Body of pancreas (tissue), 4 donors: Measurements from ENCODE around the gene FOXO6. TPM values are rescaled to one million over a fixed set of nuclear protein-coding genes. Genes with fewer than 3 reads are reported as not detected.
"Not testable (repeated sequence)": the region's sequence is repeated elsewhere in the genome, so short reads cannot be mapped to it uniquely, and the experiment has no call there.

Experiments
- ATAC-seq: fragments of 150-250 bp; one replicate; pipeline ENCODE4 v1.9.1; 2016
- DNase-seq, 4 donors: peaks; one replicate each; pipeline ENCODE4 v3.0.0-alpha.2; 2019
- H3K27ac ChIP-seq, 4 donors: fragments of 200-600 bp; sonication (generic); 1 replicate in 3 of 4; 2 replicates in 1 of 4; pipeline versions ENCODE4 v1.5.1 to v1.6.1; 2016 to 2019; ENCODE audit warnings: mild to moderate bottlenecking in 1 of 4, mixed read lengths in 1 of 4, moderate library complexity in 1 of 4
- H3K27me3 ChIP-seq, 2 donors: fragments of 200-600 bp; sonication (generic); one replicate each; pipeline ENCODE4 v1.6.0; 2016; ENCODE audit warnings: mild to moderate bottlenecking in 1 of 2
- H3K36me3 ChIP-seq, 2 donors: fragments of 200-600 bp; sonication (generic); replicated peaks in 1 of 2; 2 replicates each; pipeline ENCODE4 v1.5.1; 2016; ENCODE audit warnings: low read depth in 2 of 2; ENCODE audit not compliant: insufficient read depth in 1 of 2
- H3K4me1 ChIP-seq: fragments of 200-600 bp; sonication (generic); one replicate; pipeline ENCODE4 v1.6.0; 2016
- H3K4me3 ChIP-seq, 2 donors: fragments of 200-600 bp; sonication (generic); 1 replicate in 1 of 2; 2 replicates in 1 of 2; pipeline ENCODE4 v1.5.1; 2016 to 2019
- H3K9me3 ChIP-seq, 3 donors: fragments of 200-600 bp; sonication (generic); 1 replicate in 2 of 3; 2 replicates in 1 of 3; pipeline ENCODE4 v1.5.1; 2016
- POLR2A ChIP-seq, 3 donors: fragments of 450-650 bp; IDR thresholded peaks; one replicate each; pipeline ENCODE4 v1.6.1; 2016; ENCODE audit warnings: antibody characterized with exemption in 3 of 3, mild to moderate bottlenecking in 2 of 3
- WGBS, 2 donors: methylation state at CpG; one replicate each; pipeline ENCODE4 v1.1.5; 2017; 5-methylcytosine and 5-hydroxymethylcytosine counted together
- intact Hi-C: fragments of 100-400 bp; cut with DNase I; formaldehyde crosslinking; loops from one replicate; pipeline ENCODE4 v1.15.1; 2023
- total RNA-seq, 2 donors: library from RNA; depleted of rRNA; stranded (reverse); fragments of >200 nt; gene quantifications; one replicate each; pipeline ENCODE4 v1.1.0, GENCODE V29; 2016
- TF ChIP-seq, protein P1 (sequence below), 7 experiments: fragments of 450-650 bp in 4 of 7; fragments of 200-600 bp in 3 of 7; sonication (generic) in 3 of 7; IDR thresholded peaks; one replicate each; pipeline ENCODE4 v1.5.1; 2016 to 2019; ENCODE audit warnings: antibody characterized with exemption in 7 of 7

FOXO6 gene
- total RNA-seq, 2 donors from 2014 or later, result 1.0 to 2.3 TPM

DNA sequence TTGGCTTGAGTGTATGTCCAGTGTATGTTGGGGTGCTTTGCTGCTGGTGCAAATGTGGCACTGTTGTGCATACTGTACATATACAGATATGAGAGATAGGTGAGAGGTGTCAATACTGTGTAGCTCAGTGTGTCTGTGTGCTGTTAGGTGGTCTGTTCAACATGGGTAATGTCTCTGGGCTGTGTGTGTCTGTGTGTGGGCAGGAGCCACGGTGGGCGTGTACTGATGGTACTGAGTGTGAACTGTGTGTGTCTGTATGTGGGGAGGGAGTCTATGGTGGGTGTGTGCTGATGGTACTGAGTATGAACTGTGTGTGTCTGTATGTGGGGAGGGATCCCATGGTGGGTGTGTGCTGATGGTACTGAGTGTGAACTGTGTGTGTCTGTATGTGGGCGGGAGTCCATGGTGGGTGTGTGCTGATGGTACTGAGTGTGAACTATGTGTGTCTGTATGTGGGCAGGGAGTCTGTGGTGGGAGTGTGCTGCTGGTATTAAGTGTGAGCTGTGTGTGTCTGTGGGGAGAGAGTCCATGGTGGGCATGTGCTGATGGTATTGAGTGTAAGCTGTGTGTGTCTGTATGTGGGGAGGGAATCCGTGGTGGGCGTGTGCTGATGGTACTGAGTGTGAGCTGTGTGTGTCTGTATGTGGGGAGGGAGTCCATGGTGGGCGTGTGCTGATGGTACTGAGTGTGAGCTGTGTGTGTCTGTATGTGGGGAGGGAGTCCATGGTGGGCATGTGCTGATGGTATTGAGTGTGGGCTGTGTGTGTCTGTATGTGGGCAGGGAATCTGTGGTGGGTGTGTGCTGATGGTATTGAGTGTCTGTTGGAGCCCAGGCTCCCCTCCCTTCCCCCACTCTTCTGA is 32.2 kb upstream of the FOXO6 start:
- intact Hi-C loops, result no loop called here

DNA sequence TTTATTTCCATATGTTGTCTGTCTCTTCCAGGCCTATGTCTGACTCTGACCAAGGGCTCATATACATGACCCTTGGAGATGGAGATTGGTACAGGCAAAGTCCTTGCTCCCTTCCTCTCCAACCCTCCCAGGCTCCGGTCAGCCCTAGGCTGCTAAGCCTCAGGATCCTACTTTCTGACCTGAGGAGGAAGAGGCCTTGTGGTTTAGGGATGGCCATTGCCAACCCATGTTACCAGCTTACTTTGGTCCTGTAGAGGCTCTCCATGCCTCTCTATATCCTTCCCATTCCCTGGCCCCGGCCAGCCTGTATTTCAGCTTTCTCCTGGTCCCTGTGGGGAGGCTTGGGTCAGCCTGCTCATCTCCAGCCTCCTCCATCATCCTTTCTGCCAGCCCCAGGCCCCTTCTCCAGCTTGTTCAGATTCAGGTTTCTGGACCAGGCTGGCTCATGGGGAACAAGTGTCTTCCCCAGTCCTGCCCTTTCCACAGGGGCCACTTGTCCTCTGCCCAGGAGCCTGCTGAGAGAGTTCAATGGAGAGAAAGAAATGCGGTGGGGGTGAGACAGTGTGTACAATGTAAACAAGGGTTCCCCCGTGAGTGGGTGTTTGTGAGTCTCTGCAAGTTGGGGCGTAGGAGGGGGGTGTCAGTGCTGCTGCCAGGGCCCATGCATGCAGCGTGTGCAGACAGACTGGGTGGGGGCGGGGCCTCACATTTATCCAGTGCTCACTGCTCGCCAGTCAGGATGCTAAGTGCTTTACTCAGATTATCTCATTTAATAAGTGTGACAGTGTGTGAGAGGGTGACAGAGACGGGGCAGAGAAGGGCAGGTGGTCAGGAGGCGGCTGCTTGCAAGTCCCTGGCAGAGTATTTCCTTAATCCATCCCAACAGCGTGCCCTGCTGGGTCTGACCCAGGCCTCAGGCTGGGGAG is 31.3 kb upstream of the FOXO6 start:
- no peaks in the 10 kb centered on the region for H3K9me3 ChIP-seq
- ATAC-seq, result no peak
- no peaks in the 10 kb centered on the region for H3K36me3 ChIP-seq
- 85 to 91% methylated on average over 10 to 11 of the region's 11 CpGs for WGBS, 2 donors
- H3K27me3 ChIP-seq, result no peaks in the 10 kb centered on the region
- H3K27ac ChIP-seq, result no peak overlapping the region
- TF ChIP-seq, protein P1, sequence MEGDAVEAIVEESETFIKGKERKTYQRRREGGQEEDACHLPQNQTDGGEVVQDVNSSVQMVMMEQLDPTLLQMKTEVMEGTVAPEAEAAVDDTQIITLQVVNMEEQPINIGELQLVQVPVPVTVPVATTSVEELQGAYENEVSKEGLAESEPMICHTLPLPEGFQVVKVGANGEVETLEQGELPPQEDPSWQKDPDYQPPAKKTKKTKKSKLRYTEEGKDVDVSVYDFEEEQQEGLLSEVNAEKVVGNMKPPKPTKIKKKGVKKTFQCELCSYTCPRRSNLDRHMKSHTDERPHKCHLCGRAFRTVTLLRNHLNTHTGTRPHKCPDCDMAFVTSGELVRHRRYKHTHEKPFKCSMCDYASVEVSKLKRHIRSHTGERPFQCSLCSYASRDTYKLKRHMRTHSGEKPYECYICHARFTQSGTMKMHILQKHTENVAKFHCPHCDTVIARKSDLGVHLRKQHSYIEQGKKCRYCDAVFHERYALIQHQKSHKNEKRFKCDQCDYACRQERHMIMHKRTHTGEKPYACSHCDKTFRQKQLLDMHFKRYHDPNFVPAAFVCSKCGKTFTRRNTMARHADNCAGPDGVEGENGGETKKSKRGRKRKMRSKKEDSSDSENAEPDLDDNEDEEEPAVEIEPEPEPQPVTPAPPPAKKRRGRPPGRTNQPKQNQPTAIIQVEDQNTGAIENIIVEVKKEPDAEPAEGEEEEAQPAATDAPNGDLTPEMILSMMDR (IDR thresholded peaks at IDR 0.05), result no peak
- no peak for TF ChIP-seq POLR2A (IDR thresholded peaks at IDR 0.05)
- H3K4me3 ChIP-seq, result no peak overlapping the region
- intact Hi-C loops, result no loop called here
- no peaks in the 10 kb centered on the region for H3K4me1 ChIP-seq
- DNase-seq, result no peak

More for the DNA sequence above, 32.2 kb upstream of the FOXO6 start:
- H3K27me3 ChIP-seq, result no peaks in the 10 kb centered on the region
- no peak for DNase-seq
- no peaks in the 10 kb centered on the region for H3K36me3 ChIP-seq
- H3K4me3 ChIP-seq, result no peak overlapping the region
- no peak for ATAC-seq
- H3K4me1 ChIP-seq, result no peaks in the 10 kb centered on the region
- TF ChIP-seq, protein P1 (IDR thresholded peaks at IDR 0.05), result no peak
- no peak for TF ChIP-seq POLR2A (IDR thresholded peaks at IDR 0.05)
- no peaks in the 10 kb centered on the region for H3K9me3 ChIP-seq
- WGBS, 2 donors, result 82 to 86% methylated on average over 6 of the region's 6 CpGs
- H3K27ac ChIP-seq, result no peak overlapping the region

DNA sequence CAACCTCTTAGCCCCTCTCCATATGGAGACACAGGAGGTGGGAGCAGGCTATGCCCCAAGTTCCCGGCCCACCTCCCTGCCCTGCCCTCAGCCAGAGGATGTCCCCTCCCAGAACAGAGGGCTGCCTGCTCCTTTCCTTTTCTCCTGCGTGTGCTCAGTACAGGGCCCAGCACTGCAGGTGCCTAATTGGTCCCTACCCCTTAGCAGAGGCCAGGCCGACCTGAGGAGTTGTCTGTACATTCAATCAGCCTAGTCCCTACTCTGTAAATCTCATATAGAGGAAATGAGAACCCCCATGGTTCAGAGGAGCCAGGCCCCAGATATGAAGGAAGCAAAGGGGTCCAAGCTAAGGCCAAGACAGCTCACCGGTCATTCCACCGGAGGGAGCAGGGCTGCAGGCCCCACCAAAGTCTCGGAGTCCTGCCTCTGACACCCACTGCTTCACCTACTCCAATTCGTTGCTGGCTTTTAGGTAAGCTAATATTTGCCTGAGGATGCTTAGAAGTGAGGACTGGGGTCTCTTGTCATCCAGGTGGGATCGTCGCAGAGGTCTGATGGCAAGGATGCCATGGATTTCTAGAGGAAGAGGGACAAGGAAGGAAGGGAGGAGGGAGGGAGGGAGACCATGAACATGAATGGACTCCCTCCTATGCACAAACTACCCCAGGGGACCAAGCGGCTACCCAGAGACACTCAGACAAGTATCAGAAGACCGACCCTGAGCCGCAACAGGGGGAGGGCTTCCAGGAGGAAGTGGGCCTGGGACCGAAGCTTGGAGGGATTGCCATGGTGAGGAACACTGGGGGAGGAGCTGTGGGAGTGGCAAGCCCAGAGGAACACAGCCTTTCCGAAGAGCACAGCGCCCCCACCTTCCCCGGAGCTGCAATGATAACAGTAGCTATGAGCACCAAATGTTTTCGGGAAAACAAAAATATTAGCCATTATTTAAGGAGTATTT is 30.4 kb upstream of the FOXO6 start:
- 63 to 72% methylated on average over 16 to 17 of the region's 17 CpGs for whole genome bisulfite sequencing, 2 donors
- no peak for DNase-seq

DNA sequence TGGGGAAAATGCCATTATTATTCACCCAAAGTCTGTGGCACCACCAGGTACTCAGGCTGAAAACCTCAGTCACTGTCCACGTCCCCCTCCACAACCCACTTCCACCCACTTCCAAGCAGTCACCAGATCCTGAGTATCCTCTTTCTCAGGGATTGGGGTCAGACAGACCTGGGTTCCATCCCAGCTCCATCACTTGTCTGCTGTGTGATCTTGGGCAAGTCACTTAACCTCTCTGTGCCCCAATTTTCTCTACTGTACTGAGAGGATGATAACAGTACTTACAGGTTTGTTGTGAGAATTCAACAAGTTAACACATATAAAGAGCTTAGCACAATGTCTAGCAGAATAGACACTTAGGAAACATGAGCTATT is 29.7 kb upstream of the FOXO6 start:
- H3K27me3 ChIP-seq, result no peaks in the 10 kb centered on the region
- WGBS, 2 donors, result 81 to 91% methylated on average over 1 of the region's 1 CpG
- H3K4me3 ChIP-seq, result no peak overlapping the region
- no peaks in the 10 kb centered on the region for H3K4me1 ChIP-seq
- TF ChIP-seq, protein P1 (IDR thresholded peaks at IDR 0.05), result no peak
- TF ChIP-seq POLR2A (IDR thresholded peaks at IDR 0.05), result no peak
- no peaks in the 10 kb centered on the region for H3K9me3 ChIP-seq
- H3K36me3 ChIP-seq, result no peaks in the 10 kb centered on the region
- no peak for ATAC-seq
- no peak overlapping the region for H3K27ac ChIP-seq
- intact Hi-C loops, result no loop called here
- DNase-seq, result no peak

More for the DNA sequence above, 30.4 kb upstream of the FOXO6 start:
- Histone ChIP-seq H3K36me3 (no peaks in the 10 kb centered on the region), H3K27ac (no peak overlapping the region), H3K4me3 (no peak overlapping the region), H3K9me3 (no peaks in the 10 kb centered on the region), H3K27me3 (no peaks in the 10 kb centered on the region), H3K4me1 (no peaks in the 10 kb centered on the region)
- no peak for TF ChIP-seq POLR2A (IDR thresholded peaks at IDR 0.05)
- TF ChIP-seq, protein P1 (IDR thresholded peaks at IDR 0.05), result no peak
- ATAC-seq, result no peak
- intact Hi-C loops, result no loop called here

DNA sequence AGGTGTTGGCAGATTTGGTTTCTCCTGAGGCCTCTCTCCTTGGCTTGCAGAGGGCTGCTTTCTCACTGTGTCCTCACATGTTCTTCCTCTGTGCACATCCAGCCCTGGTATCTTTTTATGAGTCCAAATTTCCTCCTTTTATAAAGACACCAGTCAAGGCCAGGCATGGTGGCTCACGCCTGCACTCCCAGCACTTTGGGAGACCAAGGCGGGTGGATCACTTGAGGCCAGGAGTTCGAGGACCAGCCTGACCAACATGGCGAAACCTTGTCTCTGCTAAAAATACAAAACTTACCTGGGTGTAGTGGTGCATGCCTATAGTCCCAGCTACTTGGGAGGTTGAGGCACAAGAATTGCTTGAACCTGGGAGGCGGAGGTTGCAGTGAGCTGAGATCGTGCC is 29.1 kb upstream of the FOXO6 start:
- DNase-seq, H3K4me1 ChIP-seq, ATAC-seq, H3K36me3 ChIP-seq, intact Hi-C loops, H3K27me3 ChIP-seq, H3K4me3 ChIP-seq, H3K27ac ChIP-seq, H3K9me3 ChIP-seq: not testable (repeated sequence)
- 92 to 100% methylated on average over 6 of the region's 6 CpGs for WGBS, 2 donors
